ENCODE data around the gene COMT. TPM values are rescaled to one million over a fixed set of nuclear protein-coding genes. Genes with fewer than 3 reads are reported as not detected.
A peak's percentile ranks its signal among the peaks of the same experiment; 100 is the strongest.

Gene COMT
- total RNA-seq, 1 donor from 2014 or later: 186 TPM

- no peaks in the 10 kb centered on the region for H3K27me3 Mint-ChIP-seq (ENCODE audit: low read depth)
- peaks cover 49% of the 10 kb centered on the region for H3K4me1 Mint-ChIP-seq (ENCODE audit: low read depth)
- H3K36me3 Mint-ChIP-seq (ENCODE audit: low read depth): no peaks in the 10 kb centered on the region
- no peak overlapping the region for H3K27ac Mint-ChIP-seq (ENCODE audit: unreplicated experiment)
- no peaks in the 10 kb centered on the region for H3K9me3 Mint-ChIP-seq (ENCODE audit: low read depth)
- DNase-seq (ENCODE audit: low spot score): no peak
- no peak overlapping the region for H3K4me3 Mint-ChIP-seq (ENCODE audit: unreplicated experiment)
- no peak for TF ChIP-seq CTCF (IDR thresholded peaks at IDR 0.05)
Observed at GRCh38 chr22:19988331-19988808, 46.8 kb downstream of the COMT start.

- Mint-ChIP-seq H3K27ac (ENCODE audit: unreplicated experiment) (no peak overlapping the region), H3K36me3 (ENCODE audit: low read depth) (no peaks in the 10 kb centered on the region), H3K4me3 (ENCODE audit: unreplicated experiment) (no peak overlapping the region), H3K9me3 (ENCODE audit: low read depth) (no peaks in the 10 kb centered on the region), H3K4me1 (ENCODE audit: low read depth) (peaks cover 41% of the 10 kb centered on the region), H3K27me3 (ENCODE audit: low read depth) (no peaks in the 10 kb centered on the region)
- peak; percentile 85 for DNase-seq (ENCODE audit: low spot score)
- no peak for TF ChIP-seq CTCF (IDR thresholded peaks at IDR 0.05)
Observed at GRCh38 chr22:19988965-19989724, 47.6 kb downstream of the COMT start.

GRCh38 chr22:19989725-19990067 lies 48.1 kb downstream of the COMT start:
- no peaks in the 10 kb centered on the region for H3K9me3 Mint-ChIP-seq (ENCODE audit: low read depth)
- H3K4me1 Mint-ChIP-seq (ENCODE audit: low read depth): peaks cover 36% of the 10 kb centered on the region
- no peak overlapping the region for H3K4me3 Mint-ChIP-seq (ENCODE audit: unreplicated experiment)
- H3K27ac Mint-ChIP-seq (ENCODE audit: unreplicated experiment): no peak overlapping the region
- DNase-seq (ENCODE audit: low spot score): no peak
- H3K36me3 Mint-ChIP-seq (ENCODE audit: low read depth): no peaks in the 10 kb centered on the region
- TF ChIP-seq CTCF (IDR thresholded peaks at IDR 0.05): no peak
- H3K27me3 Mint-ChIP-seq (ENCODE audit: low read depth): no peaks in the 10 kb centered on the region

GRCh38 chr22:19990188-19990587 lies 48.6 kb downstream of the COMT start:
- TF ChIP-seq CTCF (IDR thresholded peaks at IDR 0.05): no peak
- Mint-ChIP-seq H3K4me3 (ENCODE audit: unreplicated experiment) (no peak overlapping the region), H3K9me3 (ENCODE audit: low read depth) (no peaks in the 10 kb centered on the region), H3K27ac (ENCODE audit: unreplicated experiment) (no peak overlapping the region), H3K27me3 (ENCODE audit: low read depth) (no peaks in the 10 kb centered on the region), H3K36me3 (ENCODE audit: low read depth) (no peaks in the 10 kb centered on the region), H3K4me1 (ENCODE audit: low read depth) (peaks cover 36% of the 10 kb centered on the region)
- DNase-seq (ENCODE audit: low spot score): peak; percentile 48

- peak; percentile 93 for DNase-seq (ENCODE audit: low spot score)
- H3K36me3 Mint-ChIP-seq (ENCODE audit: low read depth): no peaks in the 10 kb centered on the region
- H3K4me1 Mint-ChIP-seq (ENCODE audit: low read depth): peaks cover 36% of the 10 kb centered on the region
- H3K27ac Mint-ChIP-seq (ENCODE audit: unreplicated experiment): peak overlapping the region; percentile 68
- no peak for TF ChIP-seq CTCF (IDR thresholded peaks at IDR 0.05)
- H3K9me3 Mint-ChIP-seq (ENCODE audit: low read depth): no peaks in the 10 kb centered on the region
- no peaks in the 10 kb centered on the region for H3K27me3 Mint-ChIP-seq (ENCODE audit: low read depth)
- no peak overlapping the region for H3K4me3 Mint-ChIP-seq (ENCODE audit: unreplicated experiment)
Observed at GRCh38 chr22:19990609-19991394, 49.2 kb downstream of the COMT start.

Measured in chondrocyte (in vitro differentiated cells).